GM21367 (cell line): ENCODE measurements around the gene UBAP1L.
"Not testable (repeated sequence)": the region's sequence is repeated elsewhere in the genome, so short reads cannot be mapped to it uniquely, and the experiment has no call there.

Experiments
- ATAC-seq: cut with Tn5 transposase; IDR thresholded peaks from one replicate; pipeline ENCODE4 v1.9.1; 2021; ENCODE audit not compliant: unreplicated experiment

The UBAP1L gene

GRCh38 chr15:65100442-65100841, 14.6 kb downstream of the UBAP1L start:
- ATAC-seq = no peak

GRCh38 chr15:65099801-65100200, 15.2 kb downstream of the UBAP1L start:
- not testable (repeated sequence) for ATAC-seq

- no peak for ATAC-seq
Observed at GRCh38 chr15:65099336-65099735, 15.7 kb downstream of the UBAP1L start.

GRCh38 chr15:65097651-65098263, 17.2 kb downstream of the UBAP1L start:
- ATAC-seq = no peak

- ATAC-seq = no peak
Observed at GRCh38 chr15:65096481-65097385, 18.3 kb downstream of the UBAP1L start.

GRCh38 chr15:65095747-65096104, 19.3 kb downstream of the UBAP1L start:
- no peak for ATAC-seq

GRCh38 chr15:65095011-65095746, 19.8 kb downstream of the UBAP1L start:
- ATAC-seq = no peak

- ATAC-seq = no peak
Observed at GRCh38 chr15:65094294-65094995, 20.6 kb downstream of the UBAP1L start.

GRCh38 chr15:65093793-65094170, 21.2 kb downstream of the UBAP1L start:
- not testable (repeated sequence) for ATAC-seq

- ATAC-seq = no peak
Observed at GRCh38 chr15:65092911-65093792, 21.8 kb downstream of the UBAP1L start.

- ATAC-seq = no peak
Observed at GRCh38 chr15:65091946-65092770, 22.8 kb downstream of the UBAP1L start.

- no peak for ATAC-seq
Observed at GRCh38 chr15:65089206-65089824, 25.7 kb downstream of the UBAP1L start.

GRCh38 chr15:65088643-65089021, 26.4 kb downstream of the UBAP1L start:
- ATAC-seq = no peak

GRCh38 chr15:65087873-65088642, 26.9 kb downstream of the UBAP1L start:
- ATAC-seq = no peak

- ATAC-seq = no peak
Observed at GRCh38 chr15:65087411-65087810, 27.6 kb downstream of the UBAP1L start.

- ATAC-seq = no peak
Observed at GRCh38 chr15:65086680-65087111, 28.3 kb downstream of the UBAP1L start.

GRCh38 chr15:65085990-65086679, 28.9 kb downstream of the UBAP1L start:
- no peak for ATAC-seq
